GM12875 (cell line): Measurements from ENCODE around the gene GADD45B.
A peak's percentile ranks its signal among the peaks of the same experiment; 100 is the strongest.

Source experiments
- H3K4me3 ChIP-seq: one replicate; pipeline ENCODE4 v1.5.1; 2011; ENCODE audit warnings: low read depth, low read length, control low read depth
- TF ChIP-seq, protein P1 (sequence below): IDR thresholded peaks from 2 replicates; pipeline ENCODE4 v1.5.1; 2011; ENCODE audit warnings: low read depth, mild to moderate bottlenecking, control low read depth, inconsistent platforms, low read length, moderate library complexity, borderline replicate concordance; ENCODE audit not compliant: insufficient read depth

Gene GADD45B

GRCh38 chr19:2478756-2479555 is 3.0 kb downstream of the GADD45B start:
- TF ChIP-seq, protein P1, sequence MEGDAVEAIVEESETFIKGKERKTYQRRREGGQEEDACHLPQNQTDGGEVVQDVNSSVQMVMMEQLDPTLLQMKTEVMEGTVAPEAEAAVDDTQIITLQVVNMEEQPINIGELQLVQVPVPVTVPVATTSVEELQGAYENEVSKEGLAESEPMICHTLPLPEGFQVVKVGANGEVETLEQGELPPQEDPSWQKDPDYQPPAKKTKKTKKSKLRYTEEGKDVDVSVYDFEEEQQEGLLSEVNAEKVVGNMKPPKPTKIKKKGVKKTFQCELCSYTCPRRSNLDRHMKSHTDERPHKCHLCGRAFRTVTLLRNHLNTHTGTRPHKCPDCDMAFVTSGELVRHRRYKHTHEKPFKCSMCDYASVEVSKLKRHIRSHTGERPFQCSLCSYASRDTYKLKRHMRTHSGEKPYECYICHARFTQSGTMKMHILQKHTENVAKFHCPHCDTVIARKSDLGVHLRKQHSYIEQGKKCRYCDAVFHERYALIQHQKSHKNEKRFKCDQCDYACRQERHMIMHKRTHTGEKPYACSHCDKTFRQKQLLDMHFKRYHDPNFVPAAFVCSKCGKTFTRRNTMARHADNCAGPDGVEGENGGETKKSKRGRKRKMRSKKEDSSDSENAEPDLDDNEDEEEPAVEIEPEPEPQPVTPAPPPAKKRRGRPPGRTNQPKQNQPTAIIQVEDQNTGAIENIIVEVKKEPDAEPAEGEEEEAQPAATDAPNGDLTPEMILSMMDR: no peak
- peak overlapping the region; percentile 84 for H3K4me3 ChIP-seq

- peak overlapping the region; percentile 84 for H3K4me3 ChIP-seq
- TF ChIP-seq, protein P1: peak; percentile 76
Measured at GRCh38 chr19:2479556-2480194, 3.7 kb downstream of the GADD45B start.

DNA sequence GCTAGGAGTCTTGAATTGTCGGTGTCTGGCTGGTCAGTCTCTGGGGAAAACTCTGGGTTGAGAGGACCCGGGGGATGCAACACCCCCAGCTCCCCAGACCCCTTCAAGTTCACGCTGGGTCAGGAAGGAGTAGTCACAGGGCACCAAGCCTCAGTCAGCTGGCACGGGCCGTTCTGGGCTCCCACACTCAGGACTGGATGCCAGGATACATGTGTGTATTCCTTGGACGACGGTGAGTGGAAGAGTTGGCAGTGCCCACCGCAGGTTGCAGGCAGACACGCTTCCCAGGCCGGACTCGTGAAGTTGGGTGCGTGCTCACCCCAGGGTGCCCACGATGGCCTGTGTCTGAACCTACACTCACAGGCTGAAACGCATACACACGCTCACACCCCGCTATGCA is 5.5 kb downstream of the GADD45B start:
- TF ChIP-seq, protein P1: no peak
- no peak overlapping the region for H3K4me3 ChIP-seq

DNA sequence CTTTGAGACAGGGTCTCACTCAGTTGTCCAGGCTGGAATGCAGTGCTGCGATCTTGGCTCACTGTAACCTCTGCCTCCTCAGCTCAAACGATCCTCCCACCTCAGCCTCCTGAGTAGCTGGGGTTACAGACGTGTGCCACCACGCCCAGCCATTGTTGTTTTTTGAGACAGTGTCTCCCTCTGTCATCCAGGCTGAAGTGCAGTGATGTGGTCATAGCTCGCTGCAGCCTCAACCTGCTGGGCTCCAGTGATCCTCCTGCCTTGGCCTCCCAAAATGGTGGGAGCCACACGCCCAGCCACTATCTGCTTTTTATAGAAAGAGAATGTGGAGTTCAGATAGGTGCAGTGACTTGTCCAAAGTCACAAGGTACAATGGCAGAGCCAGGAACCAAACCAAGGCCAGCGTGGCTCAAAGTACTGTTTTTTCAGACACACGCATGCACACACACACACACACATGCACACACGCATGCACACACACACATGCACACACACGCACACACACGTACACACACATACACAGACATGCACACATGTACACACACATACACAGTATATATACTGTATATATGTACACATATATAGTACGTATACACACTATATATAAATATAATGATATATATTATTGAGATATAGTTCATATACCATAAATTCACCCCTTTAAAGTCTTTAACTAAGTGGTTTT is 6.6 kb downstream of the GADD45B start:
- TF ChIP-seq, protein P1: no peak
- H3K4me3 ChIP-seq: no peak overlapping the region

DNA sequence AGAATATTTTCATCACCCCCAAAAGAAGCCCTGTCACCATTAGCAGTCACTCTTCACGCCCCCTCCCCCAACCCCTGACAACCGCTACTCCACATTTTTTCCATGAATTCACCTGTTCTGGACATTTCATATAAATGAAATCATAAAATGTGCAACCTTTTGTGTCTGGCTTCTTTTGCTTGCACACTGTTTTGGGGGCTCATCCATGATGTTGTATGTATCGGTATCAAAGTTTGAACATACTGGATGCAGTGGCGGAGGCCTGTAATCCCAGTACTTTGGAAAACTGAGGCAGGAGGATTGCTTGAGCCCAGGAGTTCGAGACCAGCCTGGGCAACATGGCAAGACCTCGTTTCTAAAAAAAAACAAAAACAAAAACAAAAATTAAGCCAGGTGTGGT is 7.2 kb downstream of the GADD45B start:
- H3K4me3 ChIP-seq: no peak overlapping the region
- TF ChIP-seq, protein P1: no peak

DNA sequence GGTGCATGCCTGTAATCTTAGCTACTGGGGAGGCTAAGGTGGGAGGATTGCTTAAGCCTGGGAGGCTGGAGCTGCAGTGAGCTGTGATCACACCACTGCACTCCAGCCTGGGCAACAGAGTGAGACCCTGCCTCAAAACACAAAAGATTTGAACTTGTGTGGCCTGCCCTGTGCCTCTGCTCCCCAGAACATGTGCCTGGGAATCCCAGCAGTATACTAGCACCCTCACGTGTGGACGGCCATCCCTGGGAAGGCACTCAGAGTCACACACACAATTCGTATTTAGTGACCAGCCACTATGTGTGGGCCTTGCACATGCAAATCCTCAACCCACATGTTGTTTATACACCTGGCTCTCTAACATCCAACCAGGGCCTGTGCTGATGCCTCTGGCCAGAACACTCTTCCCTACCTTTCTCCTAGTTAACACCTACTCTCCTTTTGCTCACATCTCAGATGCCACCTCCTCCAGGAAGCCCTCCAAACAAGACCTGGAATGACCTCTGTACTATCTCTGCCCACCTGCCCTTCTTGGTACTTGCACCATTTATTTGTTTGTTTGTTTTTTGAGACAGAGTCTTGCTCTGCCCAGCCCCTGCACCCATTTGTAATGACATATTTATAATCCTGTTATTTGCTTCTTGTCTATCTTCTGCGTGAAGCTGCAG is 7.7 kb downstream of the GADD45B start:
- no peak overlapping the region for H3K4me3 ChIP-seq
- TF ChIP-seq, protein P1: no peak
